Mesenteric fat pad (tissue), 1 donor: ENCODE results near the gene TTLL10. TPM values are rescaled to one million over a fixed set of nuclear protein-coding genes. Genes with fewer than 3 reads are reported as not detected.
"Not testable (repeated sequence)": the region's sequence is repeated elsewhere in the genome, so short reads cannot be mapped to it uniquely, and the experiment has no call there.

Source experiments
- DNase-seq: peaks from one replicate; pipeline ENCODE4 v3.0.0-alpha.2; 2020; ENCODE audit warnings: low spot score
- total RNA-seq: library from RNA; stranded (reverse); fragmentation: NEBNext Ultra II Directional; extraction: Animal tissue kit (Norgen Biotek cat#: 25700); gene quantifications from one replicate; pipeline ENCODE4 v1.2.1, GENCODE V29; 2021
- donor health status: DM: yes; HTN: yes; CAD: no.

Gene TTLL10
- total RNA-seq, 1 donor from 2014 or later: 1.4 TPM

DNA sequence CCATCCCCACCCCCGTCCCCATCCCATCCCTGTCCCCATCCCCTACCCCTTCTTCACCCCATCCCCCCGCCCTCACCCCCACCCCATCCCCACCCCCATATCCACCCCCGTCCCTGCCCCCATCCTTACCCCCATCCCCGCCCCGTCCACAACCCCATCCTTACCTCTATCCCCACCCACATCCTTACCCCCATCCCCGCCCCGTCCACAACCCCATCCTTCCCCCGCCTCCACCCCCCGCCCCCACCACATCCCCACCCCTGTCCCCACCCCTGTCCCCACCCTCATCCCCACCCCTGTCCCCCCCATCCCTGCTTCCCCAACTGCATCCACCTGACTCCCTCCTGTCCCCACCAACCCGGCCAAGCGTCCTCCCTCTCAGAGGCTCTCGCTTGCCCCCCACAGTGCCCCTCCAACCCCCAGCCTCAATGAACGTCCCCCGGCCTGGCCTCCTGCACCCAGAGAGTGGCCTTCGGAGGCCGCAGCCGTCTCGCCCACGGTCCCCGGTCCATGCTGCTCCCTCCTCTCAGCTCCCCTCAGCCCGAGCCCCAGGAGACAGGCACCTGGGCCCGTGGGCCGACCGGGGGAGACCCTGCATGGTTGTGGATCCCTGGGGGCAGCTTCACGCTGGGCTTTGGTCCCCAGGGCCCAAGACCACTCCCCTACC is 32.3 kb upstream of the TTLL10 start:
- no peak for DNase-seq

- no peak for DNase-seq
Observed at GRCh38 chr1:1141911-1142250, 31.8 kb upstream of the TTLL10 start.

GRCh38 chr1:1142352-1142751 is 31.3 kb upstream of the TTLL10 start:
- DNase-seq: not testable (repeated sequence)

DNA sequence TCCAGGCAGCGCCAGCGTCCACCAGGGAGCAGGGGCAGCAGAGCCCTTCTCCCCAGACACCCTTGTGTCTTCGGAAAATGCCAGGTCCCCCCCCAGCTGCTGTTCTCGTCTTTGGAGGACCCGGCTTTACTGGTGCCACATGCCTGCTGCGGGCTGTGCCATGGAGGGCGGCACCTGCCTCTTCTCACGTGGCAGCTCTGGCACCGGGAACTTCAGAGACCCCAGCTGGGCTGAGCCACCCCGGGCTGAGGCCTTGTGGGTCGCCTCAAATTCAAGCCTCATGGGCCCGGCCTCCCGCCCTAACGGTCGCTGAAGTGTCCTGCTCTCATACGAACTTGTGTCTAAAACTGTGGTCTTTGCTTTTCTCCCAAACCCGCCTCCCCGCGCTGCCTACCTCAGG is 30.8 kb upstream of the TTLL10 start:
- DNase-seq: no peak

- DNase-seq: no peak
Observed at GRCh38 chr1:1143636-1144035, 30.0 kb upstream of the TTLL10 start.

DNA sequence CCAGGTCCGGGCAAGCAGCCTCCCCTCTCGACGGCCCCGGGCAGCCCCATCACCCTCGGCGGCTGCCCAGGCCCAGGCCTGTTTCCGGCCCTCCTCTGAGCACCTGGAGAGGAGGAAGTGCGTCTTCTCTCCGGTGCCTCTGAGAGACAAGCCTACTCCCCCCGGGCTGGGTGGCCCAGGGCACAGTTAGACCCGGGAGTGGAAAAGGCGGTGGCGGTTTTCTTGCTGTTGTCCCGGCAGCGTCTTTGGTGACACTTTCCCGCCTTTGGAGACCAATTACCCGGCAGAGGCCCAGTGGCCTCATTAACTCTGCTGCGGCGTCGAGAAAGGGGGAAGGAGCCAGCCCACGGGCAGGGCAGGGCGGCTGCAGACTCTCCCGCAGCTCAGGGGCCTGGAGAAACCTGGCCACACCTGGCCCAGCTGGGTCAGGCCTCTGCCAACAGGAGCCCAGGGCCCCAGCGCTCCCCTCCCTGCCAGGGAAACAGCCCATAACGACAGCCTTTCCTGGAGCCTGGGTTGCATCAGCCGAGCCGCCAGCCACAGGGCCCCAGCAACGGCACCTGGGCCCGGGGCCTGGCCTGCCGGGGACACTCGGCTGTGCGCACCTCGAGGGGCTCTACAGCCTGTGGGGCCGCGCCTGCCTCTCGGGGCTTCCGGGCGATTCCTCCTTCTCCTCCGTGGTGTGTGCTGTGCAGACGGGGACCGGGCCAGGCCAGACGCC is 29.4 kb upstream of the TTLL10 start:
- no peak for DNase-seq

- no peak for DNase-seq
Observed at GRCh38 chr1:1144843-1145546, 28.7 kb upstream of the TTLL10 start.

GRCh38 chr1:1145547-1145914 is 28.1 kb upstream of the TTLL10 start:
- no peak for DNase-seq

DNA sequence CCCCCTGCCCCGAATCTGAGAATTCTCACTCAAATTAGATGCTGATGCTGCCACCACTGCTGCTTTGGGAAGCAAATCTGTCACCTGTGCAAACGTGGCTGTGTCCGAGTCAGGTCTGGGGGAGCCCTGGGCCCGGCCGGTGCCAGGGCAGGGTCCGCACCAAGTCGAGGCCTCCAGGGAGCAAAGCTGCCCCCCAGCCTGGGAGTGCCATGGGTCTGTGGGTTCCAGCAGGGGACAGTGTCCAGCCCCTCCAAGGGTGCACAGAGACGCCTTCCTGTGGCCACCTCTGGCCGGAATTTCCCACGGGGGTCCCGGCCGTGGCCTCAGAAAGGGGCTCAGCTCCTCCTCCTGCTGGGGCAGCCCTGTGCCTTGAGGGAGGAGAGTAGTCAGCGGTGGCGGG is 27.7 kb upstream of the TTLL10 start:
- DNase-seq: no peak

DNA sequence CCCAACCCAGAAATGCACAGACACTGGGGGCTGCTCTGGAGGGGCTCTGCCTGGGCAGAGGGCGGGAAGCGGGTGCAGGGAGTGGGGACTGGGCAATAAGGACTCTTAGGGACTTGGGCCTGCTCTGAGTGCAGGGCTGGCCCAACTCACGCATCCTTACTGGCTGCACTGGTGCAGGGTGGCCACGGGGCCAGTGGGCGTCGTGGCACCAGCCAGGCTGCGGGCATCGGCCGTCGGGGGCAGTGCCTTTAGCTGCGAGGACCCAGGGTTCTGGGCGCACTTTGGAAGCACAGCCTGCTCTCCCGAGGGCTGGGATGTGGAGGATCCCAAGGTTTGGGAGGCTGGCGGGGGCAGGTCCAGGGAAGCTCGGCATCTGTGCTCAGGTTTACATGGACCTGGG is 27.1 kb upstream of the TTLL10 start:
- DNase-seq: no peak

- DNase-seq: no peak
Observed at GRCh38 chr1:1148061-1148460, 25.6 kb upstream of the TTLL10 start.

- no peak for DNase-seq
Observed at GRCh38 chr1:1148569-1148968, 25.1 kb upstream of the TTLL10 start.

GRCh38 chr1:1149416-1149815 is 24.3 kb upstream of the TTLL10 start:
- no peak for DNase-seq

GRCh38 chr1:1150100-1150499 is 23.6 kb upstream of the TTLL10 start:
- no peak for DNase-seq

DNA sequence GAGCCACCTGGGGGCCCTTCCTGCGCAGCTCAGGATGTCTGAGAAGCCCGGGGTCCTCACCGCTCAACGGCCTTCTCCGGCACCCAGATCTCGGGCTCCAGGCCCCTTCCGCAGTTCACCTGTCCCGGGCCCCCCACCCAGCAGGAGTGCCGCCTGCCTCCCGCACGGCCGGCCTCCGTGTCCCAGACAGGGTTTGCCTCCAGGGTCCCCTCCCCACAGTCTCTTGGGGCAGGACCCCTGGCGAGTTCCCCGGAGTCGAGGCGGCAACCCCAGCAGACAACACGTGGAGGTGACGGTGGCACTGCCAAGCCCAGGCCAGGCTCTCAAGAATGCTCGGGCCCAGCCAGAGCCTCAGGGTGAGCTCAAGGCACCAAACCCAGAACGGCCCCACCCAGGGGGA is 22.4 kb upstream of the TTLL10 start:
- DNase-seq: no peak

DNA sequence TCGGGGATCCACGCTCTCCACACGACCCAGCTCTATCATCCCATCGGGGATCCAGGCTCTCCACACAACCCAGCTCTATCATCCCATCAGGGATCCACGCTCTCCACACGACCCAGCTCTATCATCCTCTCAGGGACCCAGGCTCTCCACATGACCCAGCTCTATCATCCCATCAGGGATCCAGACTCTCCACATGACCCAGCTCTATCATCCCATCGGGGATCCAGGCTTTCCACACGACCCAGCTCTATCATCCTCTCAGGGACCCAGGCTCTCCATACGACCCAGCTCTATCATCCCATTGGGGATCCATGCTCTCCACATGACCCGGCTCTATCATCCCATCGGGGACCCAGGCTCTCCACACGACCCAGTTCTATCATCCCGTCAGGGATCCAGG is 21.2 kb upstream of the TTLL10 start:
- not testable (repeated sequence) for DNase-seq

DNA sequence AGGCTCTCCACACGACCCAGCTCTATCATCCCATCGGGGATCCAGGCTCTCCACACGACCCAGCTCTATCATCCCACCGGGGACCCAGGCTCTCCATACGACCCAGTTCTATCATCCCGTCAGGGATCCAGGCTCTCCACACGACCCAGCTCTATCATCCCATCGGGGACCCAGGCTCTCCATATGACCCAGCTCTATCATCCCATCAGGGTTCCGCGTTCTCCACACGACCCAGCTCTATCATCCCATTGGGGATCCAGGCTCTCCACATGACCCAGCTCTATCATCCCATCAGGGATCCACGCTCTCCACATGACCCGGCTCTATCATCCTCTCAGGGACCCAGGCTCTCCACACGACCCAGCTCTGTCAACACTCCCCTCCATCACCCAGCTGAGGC is 20.5 kb upstream of the TTLL10 start:
- DNase-seq: not testable (repeated sequence)

DNA sequence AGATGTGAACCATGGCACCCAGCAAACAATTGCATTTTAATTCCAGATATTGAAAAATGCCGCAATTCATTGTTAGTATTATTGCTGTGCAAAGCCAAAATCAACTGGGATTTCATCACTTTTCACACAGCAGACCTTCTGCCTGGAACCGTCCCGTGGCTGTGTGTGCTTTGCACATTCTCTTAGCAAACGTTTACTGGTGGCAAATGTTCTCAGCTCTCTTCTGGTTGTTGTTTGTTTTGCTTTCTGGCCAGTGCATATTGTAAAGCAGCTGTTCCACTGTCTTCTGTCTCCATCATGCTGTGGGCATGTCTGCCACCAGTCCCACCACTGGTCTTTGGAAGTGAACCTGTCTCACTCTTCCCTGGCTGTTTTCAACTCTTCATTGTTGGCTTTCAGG is 19.8 kb upstream of the TTLL10 start:
- DNase-seq: no peak

DNA sequence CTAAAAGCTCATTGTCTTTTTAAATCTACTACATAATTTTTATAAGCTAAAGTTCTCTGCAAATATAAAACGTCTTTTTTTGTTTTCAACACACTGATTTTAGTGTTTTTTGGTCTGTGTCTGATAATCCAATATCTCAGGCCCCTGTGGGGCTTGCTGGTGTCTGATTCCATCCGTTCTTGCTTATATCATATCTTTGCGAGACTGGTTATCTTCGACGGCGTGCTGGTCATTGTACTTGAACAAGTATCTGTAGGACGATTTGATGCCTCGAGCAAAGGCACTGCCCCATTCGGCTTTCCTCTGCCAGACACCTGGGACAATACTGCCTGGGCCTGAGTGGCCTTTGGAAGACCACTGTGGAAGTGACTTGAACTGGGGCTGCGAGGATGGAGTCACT is 18.4 kb upstream of the TTLL10 start:
- no peak for DNase-seq

GRCh38 chr1:1156140-1157032 is 17.3 kb upstream of the TTLL10 start:
- DNase-seq: no peak

DNA sequence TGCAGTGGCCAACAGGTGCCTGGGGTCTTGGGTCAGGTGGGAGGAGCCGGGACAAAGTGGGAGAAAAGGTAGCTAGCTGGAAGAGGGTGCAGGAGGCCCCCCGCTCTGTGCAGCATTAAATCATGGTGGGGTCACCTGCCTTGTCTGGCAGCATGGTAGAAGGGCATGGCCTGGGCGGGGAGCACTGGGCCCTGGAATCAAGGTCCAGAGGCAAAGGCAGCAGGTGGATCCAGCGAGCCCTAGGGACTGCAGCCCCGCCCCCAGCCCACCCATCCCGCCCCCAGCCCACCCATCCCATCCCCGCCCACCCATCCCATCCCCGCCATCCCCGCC is 16.7 kb upstream of the TTLL10 start:
- DNase-seq: no peak

GRCh38 chr1:1157426-1157913 is 16.2 kb upstream of the TTLL10 start:
- DNase-seq: peak; percentile 94
